Dermis microvascular lymphatic vessel endothelial cell (primary cell): Measurements from ENCODE around the gene TRIM43B. TPM values are rescaled to one million over a fixed set of nuclear protein-coding genes. Genes with fewer than 3 reads are reported as not detected.
"Not testable (repeated sequence)": the region's sequence is repeated elsewhere in the genome, so short reads cannot be mapped to it uniquely, and the experiment has no call there.

ENCODE experiments used
- DNase-seq, 2 donors: peaks; one replicate each; pipeline versions ENCODE4 v3.0.0 to v3.0.0-alpha.2; 2010; ENCODE audit warnings: low read depth in 2 of 2
- total RNA-seq: library from RNA; depleted of rRNA; stranded (reverse); fragments of >200 nt; gene quantifications from 2 replicates; pipeline ENCODE4 v1.2.1, GENCODE V29; 2014

TRIM43B gene
- total RNA-seq, result not detected in 2 replicates

DNA sequence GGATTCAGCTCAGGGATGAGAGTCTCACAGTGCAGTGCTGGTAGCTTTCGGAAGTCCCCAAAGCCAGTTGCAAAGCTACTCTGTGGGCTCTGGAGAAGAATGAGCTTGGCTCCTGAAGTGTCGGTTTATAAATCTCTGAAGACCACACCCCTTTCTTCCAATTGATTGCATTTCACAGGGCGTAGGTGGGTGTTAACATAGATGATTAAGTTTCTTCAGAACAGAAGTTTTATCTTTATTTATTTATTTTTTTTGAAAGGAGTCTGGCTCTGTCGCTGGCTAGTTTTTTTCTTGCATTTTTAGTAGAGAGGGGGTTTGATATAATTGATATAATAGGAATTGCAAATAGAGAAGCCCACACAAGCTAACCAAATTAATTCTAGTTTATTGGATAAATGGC, at the start of gene TRIM43B:
TSS of gene TRIM43B (minus strand) at position 101 of the 400 bp plus-strand sequence. CDS start 2,040 bp downstream, outside the sequence.
- not testable (repeated sequence) for DNase-seq

DNA sequence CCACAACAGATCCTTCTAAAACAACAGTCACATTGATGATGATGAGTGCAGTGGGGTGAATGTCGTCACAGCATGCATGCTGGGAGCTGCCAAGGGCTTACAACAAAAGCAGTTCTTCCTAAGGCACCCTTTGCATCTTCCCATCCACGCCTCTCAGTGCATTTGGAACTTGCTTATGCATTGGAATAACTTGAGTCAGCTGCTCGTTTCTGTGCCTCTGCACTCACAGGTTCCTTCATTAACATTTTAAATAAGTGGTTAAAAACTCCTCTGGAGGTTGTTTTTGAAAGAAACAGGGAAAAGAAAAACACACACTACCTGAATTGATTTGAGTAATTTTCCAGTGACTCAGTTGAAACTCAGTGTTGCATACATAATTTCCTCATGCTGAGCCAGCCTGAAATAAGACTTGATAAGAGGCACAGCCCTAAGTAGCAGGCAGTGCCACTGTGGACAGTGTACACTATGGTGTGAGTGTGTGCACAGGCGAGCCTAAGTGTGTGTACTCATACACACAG, 46.8 kb upstream of the TRIM43B start:
- no peak for DNase-seq

DNA sequence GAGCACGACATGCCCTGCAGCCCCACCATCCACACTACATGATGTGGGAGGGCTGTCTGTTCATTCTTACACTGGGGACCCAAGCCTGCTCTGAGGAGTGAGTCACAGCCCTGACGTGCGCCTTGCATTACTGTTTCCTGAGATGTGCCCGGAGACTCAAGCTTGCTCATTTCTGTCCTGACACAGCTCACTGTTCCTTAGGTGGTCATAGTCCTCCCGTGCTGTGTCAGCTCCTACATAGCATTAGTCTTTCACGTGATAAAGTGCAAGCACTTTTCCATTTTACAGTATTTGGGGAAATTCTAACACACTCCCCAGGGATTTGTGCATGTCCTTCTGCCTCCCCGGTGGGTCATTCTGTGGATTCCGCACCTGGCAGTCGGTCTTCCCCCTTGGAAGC, 46.2 kb upstream of the TRIM43B start:
- DNase-seq, result peak in 1 of 2 donors; percentile 40

DNA sequence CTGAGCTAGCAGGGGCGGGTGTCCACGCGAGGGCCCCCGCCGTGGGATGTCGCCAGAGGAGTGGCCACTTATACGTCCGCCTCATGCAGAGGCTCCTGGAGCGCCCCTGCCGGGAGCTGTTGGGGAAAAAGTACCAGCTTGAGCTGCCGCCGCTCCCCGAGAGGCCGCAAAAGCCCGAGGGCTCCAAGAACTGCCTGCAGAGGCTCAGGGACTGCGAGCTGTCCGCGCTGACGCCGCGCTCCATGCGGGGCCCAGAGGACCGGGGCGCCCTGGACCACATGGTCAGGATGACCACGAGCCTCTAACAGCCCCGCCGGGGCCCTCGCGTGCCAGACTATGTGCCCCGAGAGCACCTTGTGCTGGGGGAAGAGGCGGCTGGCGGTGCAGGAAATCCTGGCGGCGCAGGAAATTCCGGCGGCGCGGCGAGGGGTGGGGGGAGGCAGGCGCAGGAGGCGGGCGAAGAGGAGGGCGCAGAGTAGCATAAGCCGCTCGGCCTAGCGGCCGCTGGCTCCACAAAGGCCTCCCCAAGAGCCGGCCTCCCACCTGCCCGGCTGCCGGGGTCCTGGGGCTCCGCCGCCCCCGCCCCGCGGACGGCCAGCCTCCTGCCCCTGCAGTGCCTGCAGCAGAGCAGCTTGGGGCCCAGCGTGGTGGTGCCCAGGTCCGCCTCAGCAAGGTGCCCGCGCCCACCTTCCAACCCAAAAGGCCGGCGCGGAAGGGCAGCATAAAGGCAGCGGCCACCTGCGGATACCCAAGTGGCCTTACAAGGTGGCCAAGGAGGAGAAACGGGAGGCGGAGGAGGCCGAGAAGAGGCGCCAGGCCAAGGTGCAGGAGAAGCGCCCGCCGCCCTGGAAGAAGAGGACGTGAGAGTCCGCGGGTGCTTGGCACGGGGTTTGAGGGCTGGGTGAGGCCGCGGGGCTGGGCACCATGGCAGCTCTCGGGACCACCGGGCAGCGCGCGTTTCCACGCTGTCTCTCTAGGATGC, 42.1 kb upstream of the TRIM43B start:
- DNase-seq, result peak; percentile 3 to 64

DNA sequence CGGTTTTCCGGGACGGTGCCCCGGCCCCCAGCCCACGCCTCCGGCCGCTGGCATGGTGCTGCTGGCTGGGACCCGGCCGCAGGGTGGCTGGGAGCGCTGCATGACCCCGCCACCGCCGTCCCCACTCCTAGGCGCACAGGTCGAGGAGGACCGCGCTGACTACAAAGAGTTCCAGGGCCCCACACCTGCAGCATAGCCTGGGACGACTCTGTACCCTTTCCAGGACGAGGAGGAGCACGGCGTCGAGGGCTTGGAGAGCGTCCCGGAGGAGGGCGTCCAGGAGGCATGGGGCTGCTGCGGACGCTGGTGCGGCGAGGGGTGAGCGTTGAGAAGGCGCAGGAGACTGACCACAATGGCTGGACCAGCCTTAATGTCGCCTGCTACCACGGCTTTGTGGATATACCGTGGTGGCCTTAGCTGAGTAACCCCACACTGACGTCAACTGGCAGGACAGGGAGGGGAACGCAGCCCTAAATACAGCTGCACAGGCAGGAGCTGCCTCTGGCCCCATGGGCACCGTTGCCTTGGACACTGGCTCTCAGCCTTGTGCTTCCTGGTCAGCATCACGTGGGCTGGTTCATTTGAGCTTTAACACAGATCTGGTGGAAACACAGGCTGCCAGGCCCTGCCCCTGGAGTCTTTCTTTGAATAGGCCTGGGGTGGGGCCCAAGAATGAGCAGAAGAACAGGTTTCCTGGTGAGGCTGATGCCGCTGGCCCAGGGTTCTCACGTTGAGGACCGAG, 40.9 kb upstream of the TRIM43B start:
- DNase-seq, result no peak

DNA sequence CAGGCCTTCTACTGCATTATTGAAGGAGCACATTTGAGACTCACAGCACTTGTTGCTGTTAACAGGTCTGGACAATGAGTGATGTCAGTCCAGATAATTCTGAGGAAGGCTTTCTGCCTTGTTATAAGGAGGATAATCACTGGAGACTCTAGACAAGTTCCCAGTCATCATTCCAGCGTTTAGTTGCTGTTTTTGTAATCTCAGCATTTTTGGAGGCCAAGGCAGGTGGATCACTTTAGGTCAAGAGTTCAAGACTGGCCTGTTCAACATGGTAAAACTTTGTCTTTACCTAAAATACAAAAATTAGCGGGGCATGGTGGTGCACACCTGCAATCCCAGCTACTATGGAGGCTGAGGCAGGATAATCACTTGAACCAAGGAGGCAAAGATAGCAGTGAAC, 39.6 kb upstream of the TRIM43B start:
- DNase-seq, result no peak

DNA sequence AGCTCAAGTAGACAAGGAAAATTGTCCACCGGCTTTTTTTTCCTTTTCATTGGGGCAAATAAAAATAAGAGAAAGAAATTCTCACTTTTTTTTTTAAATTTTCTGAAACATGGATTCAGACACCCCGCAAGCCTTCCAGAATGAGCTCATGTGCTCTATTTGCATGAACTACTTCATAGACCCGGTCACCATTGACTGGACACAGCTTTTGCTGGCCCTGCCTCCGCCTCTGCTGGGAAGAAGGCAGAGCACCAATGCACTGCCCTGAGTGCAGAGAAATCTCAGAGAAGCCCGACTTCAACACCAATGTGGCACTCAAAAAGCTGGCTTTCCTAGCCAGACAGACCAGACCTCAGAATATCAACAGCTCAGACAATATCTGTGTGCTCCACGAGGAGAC, 30.2 kb upstream of the TRIM43B start:
- DNase-seq, result no peak

DNA sequence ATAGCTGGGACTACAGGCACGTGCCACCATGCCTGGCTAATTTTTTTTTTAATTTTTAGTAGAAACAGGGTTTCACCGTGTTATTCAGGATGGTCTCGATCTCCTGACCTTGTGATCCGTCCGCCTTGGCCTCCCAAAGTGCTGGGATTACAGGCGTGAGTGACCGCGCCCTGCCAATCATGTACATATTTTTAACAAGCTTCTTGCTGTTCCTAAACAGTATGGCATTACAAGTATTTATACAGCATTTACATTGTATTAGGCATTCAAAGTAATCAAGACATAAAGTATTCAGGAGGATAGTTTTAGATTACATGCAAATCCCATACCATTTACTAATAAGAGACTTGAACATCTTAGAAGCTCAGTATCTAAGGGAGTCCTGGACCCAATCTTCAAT, 29.7 kb upstream of the TRIM43B start:
- DNase-seq, result not testable (repeated sequence)

DNA sequence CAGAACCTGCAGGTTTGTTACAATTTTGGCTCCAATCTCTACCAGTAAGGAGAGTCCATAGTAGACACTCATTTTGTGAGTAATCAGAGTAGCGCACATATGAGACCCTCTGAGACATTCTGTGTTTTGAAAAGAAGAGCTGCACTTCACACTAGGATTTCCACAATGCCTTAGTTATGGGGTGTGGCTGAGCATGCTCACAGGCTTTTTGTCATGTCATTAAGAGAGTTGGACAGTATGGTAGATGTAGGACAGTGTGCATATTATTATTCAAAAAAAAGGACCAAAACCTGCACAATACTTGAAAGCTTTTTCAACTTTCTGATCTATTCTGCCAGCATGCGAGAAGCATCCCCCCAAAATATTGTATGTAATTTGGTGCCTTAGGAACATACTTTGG, 24.9 kb upstream of the TRIM43B start:
- DNase-seq, result no peak

DNA sequence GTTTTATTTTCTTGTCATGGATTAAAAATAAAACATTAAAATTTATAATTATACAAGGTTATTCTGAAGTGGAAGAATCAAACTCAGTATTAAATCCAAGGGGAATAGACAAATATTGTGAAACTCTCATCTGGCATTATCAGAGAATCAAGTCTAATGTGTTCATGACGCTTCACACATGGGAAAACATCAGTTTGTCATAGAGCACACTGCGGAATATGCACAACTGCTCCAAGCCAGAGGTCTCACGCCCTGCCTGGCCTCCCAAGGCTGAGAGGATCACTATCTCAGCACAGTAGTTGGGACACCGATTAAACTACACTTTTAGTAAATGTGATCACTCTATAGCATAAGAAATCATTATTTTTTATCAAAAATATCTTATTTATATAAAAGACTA, 20.7 kb upstream of the TRIM43B start:
- no peak for DNase-seq

DNA sequence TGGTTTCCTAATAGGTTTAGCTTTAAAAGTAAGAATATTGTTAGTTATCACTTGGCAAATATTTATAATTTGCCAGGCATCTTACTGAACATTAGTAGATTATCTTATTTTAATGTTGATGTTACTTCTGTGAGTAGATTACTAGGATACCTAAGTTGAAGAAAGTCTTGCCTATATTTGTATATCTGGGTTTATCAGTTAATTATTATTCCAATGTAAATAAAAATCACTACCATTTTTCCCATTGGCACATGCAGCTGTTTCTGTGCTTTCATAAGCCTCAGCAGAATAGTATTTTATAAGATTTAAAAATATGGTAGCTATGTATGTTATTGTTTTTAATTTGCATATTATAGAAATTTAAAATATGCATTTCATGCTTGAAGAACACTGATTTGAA, 16.3 kb upstream of the TRIM43B start:
- DNase-seq, result no peak

DNA sequence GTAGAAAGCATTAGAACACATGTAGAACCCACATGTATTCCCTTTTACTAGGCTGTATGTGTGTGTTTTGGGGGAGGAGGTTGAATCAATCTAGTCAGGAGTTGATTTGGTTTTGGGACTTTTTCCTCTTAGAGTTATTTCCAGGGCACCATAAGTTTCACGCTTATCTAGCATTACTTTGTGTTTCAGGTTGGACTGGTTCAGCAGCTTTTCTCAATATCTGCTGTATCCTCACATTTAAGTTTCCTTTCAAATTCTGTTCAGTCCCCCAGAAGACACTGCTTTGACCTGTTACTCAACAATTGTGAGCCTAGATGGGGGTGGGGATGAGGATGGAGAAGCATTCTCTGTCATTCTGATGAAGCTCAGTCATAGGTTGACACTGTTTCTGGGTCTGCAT, 7.5 kb upstream of the TRIM43B start:
- not testable (repeated sequence) for DNase-seq

DNA sequence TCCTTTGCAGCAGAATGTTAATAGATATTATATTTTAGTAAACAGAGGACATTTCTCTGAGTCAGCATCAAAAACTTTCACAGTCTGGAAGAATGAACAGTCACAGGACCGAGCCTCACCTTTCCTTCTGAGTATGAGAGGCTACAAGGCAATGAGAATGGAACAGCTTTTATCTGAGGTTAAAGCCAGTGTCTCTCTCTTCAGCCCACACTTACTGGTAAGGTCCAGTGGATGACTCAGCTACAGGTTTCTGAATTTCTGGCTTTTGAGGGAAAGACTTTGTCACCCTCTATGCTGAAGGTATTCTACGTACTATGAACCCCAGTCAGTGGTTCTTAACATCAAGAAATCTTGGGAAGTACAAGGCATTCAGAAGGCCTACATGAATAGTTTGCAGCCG, 9.5 kb downstream of the TRIM43B start:
- DNase-seq, result not testable (repeated sequence)

DNA sequence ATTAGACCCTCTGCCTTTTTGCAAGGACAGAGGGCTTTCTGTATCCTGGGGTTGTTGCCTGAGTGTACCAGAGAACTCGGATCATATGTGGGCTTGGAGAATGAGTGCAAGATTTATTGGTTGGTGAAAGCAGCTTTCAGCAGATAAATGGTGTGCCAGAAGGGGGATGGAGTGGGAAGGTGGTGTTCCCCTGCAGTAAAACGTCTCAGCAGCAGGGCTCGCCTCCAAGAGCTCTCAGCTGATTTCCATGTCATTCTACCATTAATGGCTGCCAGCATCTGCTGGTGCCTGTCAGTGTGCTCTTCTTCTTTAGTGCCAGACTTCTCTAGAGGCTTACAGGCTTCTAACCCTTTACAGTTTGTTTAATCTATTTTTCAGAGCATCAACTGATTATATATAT, 16.6 kb downstream of the TRIM43B start:
- DNase-seq, result not testable (repeated sequence)

DNA sequence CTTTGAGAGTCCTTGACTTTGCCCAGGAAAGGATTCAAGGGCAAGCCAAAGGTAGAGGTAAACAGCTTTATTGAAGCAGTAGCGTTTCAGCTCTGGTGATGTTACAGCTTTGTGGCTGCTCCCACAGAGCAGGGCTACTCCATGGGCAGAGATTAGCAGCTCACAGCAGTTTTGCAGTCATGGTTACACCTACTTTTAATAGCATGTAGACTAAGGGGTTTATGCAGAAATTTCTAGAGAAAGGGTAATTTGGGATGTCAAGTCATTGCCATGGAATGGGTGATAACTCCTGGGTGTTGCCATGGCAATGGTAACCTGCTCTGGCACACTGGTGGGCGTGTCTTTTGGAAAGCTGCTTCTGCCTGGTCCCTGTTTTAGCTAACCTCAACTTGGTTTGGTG, 18.0 kb downstream of the TRIM43B start:
- not testable (repeated sequence) for DNase-seq

DNA sequence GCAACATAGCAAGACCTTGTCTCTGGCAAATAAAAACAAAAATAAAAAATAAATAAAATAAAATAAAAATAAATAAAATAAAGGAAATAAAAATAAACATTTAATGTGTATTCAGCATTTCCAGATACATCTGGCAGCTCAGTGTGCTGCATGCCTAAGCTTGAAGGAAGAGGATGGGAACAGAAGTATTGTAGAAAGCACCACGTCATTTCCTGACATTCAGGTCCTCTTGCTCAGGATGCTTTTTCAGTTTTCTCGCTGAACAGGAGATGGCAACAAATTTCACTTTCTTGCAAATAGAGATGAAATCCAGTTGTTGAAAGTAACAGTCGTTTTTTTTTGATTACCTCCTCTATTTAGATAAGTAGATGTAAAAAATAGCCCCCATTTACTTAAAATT, 21.3 kb downstream of the TRIM43B start:
- not testable (repeated sequence) for DNase-seq

DNA sequence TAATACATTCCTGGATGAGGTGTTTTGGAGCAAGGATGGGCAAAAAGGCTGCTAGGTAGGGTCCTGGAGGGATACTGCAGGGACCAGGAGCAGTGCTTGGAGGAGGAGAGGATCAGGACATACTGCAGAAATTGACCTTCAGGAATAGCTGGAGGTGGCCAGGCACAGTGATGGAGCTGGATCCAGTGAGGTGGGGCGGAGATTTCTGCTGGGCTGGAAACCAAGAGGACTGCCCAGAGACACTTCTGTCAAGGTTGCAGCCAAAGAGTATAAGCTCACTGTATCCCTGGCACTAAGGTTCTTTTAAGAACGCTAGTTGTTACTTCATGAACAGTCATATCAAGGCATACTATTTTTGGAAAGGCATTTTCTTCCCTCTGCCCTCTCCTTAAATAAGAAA, 39.2 kb downstream of the TRIM43B start:
- DNase-seq, result not testable (repeated sequence)

DNA sequence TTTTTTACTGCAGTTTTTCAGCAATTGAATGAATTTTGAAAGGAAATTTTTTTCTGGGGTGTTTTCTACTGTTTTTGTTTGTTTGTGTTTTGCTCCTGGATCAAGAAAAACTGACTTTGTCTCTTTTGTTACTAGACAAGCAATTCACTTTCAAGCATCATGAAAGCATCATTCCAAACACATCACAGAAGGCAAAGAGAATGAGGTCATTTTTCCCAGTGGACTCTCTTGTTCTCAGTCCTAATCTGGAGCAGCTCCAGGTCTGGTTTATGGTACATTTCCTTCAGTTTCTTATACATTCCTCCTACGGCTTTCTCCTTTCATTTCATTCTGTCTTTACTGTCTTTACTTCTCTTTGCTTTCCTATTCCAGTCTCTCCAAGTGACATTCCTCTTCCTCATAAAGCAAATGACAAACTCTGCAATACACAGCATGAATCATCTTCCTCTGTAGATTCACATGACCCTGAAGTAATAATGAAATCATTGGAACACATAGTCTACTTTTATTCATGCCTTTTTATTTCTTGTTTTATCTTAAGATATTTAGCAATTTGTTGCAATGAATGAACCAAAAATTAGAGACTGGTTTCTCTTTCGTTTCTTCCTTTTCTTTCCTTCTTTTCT, 42.0 kb downstream of the TRIM43B start:
- DNase-seq, result not testable (repeated sequence)

DNA sequence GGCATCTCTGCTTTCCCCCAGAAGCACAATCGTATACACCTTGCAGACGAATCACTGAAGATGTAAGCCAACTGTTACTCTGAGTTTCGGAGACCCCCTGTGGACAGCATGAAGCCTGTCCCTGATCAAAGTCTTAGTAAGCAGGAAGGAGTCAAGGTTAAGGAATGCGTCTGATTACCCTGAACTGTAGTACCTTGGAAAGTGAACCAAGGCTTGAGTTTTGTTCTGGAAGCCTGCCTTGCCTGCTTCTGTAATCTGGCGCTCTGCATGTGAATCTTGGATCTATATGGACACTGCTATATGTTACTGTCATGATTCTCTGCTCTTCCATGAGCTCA, 48.7 kb downstream of the TRIM43B start:
- DNase-seq, result not testable (repeated sequence)

DNA sequence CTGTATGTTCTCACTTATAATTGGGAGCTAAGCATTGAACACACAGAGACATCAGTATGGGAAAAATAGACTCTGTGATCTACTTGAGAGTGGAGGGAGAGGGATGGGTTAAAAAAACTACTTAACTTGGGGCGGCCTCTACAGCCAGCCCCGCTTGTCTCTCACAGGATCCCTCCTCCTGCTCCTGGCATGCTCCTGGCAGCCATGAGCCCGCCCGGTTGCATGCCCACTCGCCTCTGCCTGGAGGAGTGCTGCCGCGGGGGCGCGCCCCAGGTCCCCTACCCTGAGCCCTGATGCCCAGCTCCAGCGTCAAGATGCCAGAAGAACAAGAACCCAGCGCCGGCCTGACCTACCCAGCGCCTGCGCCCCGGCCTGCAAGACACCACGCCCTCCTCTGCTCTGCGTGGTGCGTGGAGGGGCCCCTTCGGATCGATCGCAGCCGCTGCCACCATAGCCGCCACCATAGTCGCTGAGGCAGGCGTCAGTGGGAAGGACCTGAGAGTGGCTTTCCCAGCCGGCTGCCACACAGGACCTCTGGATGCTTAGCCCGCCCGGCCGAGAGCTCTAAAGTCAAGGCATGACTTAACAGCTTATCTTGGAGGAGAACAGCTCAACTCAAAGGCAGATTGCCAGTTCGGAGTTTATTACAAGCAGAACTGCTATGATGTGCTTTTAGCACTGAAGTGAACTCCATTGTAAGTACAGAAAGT, 49.2 kb downstream of the TRIM43B start:
- DNase-seq, result not testable (repeated sequence)

DNA sequence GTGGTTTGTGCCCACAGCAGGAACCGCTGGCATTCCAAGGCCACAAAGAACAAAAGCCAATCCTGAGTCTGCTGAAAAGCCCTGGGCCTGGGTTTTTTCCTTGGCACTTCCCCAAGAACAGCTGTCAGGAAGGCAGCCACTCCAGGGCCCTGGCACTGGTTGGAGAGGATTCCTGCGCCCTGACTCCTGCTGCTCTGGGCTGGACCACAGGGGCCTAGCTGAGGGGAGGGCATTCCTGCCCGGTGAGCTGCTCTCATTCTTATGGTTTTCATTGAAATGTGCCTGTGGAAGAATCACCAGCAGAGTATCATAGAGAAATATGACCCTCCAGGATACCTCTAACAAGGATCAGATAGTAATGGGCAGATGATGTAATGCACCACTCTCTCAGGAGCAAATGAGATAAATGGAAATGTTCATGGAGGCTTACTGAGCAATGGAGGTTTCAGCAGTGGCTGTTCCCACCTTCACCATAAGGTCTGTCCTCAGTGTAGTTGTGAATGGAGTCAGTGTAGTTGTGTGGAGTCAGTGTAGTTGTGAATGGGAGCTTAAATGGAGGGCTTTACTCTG, 50.0 kb downstream of the TRIM43B start:
- DNase-seq, result not testable (repeated sequence)
